Measurements from ENCODE around the gene OR6C68. TPM values are rescaled to one million over a fixed set of nuclear protein-coding genes. Genes with fewer than 3 reads are reported as not detected.

Gene OR6C68
- not detected in 2 replicates for total RNA-seq (2014; rRNA removed; shearing (Covaris generic))

DNA sequence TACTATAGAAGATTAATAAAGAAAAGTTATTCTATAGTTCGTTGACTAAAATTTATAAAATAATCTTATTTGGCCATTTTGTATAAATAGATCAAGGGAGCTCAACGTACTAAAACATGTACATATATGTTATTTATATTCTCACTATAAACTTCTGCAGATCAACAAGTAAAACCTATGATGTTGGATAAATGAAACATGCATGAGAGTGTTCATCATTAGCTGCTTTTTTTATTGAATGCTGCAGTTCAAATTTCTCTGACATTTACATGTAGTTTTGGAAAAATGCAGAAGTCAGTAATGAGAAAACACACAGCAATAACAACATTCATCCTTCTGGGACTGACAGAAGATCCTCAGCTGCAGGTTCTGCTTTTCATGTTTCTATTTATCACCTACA lies at the start of gene OR6C68:
Gene OR6C68, plus strand, starts transcription at position 301 of the 400 bp plus-strand sequence. Its CDS starts 0 bp downstream, at position 301.

DNA sequence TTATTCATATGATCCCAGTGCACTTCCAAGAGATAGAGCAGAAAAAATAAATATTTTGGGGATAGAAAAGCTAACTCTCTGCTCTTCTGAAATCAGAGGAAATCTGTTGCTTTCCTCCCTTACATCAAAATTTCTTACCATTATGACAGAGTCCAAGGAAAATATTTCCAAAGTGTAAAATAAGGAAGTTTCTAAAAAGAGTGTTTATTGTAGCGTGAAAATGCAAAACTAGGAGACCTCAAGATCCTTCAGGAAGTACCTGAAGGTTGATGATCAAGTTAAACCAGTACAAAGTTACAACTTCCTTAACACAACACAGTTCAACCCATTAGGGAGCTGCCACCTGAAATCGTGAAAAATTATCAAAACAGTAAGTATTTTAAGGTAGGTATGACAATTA lies 48.4 kb upstream of the OR6C68 start, which contains the start of gene OR6C2:
Gene OR6C2, plus strand, starts transcription at position 301 of the 400 bp plus-strand sequence. CDS start 8,138 bp downstream, outside the sequence.

DNA sequence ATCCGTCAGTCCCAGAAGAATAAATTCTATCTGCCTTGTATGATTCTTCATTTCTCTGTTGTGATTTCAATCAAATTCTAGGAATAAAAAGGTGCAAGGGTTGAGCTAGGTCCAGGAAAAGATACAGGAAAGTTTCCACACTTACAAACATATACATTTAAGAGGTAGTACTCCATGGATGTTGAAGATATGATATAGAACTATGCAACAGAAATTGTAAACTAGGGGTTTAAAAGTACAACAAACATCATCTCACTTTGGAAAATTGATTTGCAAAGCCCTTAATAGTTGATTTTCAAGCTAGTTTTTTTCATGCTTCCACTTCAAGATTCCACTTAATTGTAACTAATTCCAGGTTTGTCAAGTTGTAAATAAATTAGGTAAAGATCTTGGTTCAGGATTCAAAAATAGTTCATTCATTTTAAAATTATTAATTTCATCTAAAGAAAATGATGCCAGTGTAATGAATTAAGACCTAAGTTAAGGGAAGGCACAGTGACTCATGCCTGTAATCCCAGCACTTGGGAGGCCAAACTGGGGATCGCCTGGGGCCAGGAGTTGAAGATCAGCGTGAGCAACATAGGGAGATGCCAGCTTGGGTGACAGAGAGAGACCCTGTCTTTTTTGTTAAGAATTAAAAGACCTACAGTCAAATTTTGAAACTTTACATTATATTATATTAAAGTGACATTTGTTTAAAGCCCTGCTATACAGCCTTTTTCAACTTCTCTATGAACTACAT lies 21.9 kb upstream of the OR6C68 start, which contains the start of gene OR6C70:
Gene OR6C70, minus strand, starts transcription at position 51 of the 742 bp plus-strand sequence. Its CDS starts 0 bp downstream, at position 51.

Other genes with a start within 250 kb of the OR6C68 start
- not detected in 2 replicates for gene OR6C74, start 247.8 kb upstream of the OR6C68 start, total RNA-seq (2014; rRNA removed; shearing (Covaris generic))
- gene OR6C6, start 195.8 kb upstream of the OR6C68 start, total RNA-seq (2014; rRNA removed; shearing (Covaris generic)): not detected in 2 replicates
- not detected in 2 replicates for gene OR6C1, start 178.0 kb upstream of the OR6C68 start, total RNA-seq (2014; rRNA removed; shearing (Covaris generic))
- gene OR6C3, start 161.6 kb upstream of the OR6C68 start, total RNA-seq (2014; rRNA removed; shearing (Covaris generic)): not detected in 2 replicates
- gene OR6C75, start 129.4 kb upstream of the OR6C68 start, total RNA-seq (2014; rRNA removed; shearing (Covaris generic)): not detected in 2 replicates
- not detected in 2 replicates for gene OR6C65, start 91.8 kb upstream of the OR6C68 start, total RNA-seq (2014; rRNA removed; shearing (Covaris generic))
- not detected in 2 replicates for gene OR6C76, start 66.1 kb upstream of the OR6C68 start, total RNA-seq (2014; rRNA removed; shearing (Covaris generic))
- gene OR6C2, start 48.3 kb upstream of the OR6C68 start, total RNA-seq (2014; rRNA removed; shearing (Covaris generic)): not detected in 2 replicates
- 0.38 TPM in 1 of 2 replicates, not detected in the other for gene OR6C70, start 22.2 kb upstream of the OR6C68 start, total RNA-seq (2014; rRNA removed; shearing (Covaris generic))
- not detected in 2 replicates for gene OR6C4, start 57.2 kb downstream of the OR6C68 start, total RNA-seq (2014; rRNA removed; shearing (Covaris generic))
- not detected in 2 replicates for gene OR2AP1, start 80.1 kb downstream of the OR6C68 start, total RNA-seq (2014; rRNA removed; shearing (Covaris generic))
- gene OR10P1, start 144.5 kb downstream of the OR6C68 start, total RNA-seq (2014; rRNA removed; shearing (Covaris generic)): not detected in 2 replicates
- 6.5 and 6.9 TPM in 2 replicates for gene ITGA7, start 215.5 kb downstream of the OR6C68 start, total RNA-seq (2014; rRNA removed; shearing (Covaris generic))
- 218 and 226 TPM in 2 replicates for gene BLOC1S1, start 223.7 kb downstream of the OR6C68 start, total RNA-seq (2014; rRNA removed; shearing (Covaris generic))
- 11.8 and 14.3 TPM in 2 replicates for gene RDH5, start 228.0 kb downstream of the OR6C68 start, total RNA-seq (2014; rRNA removed; shearing (Covaris generic))
- 883 and 969 TPM in 2 replicates for gene CD63, start 236.6 kb downstream of the OR6C68 start, total RNA-seq (2014; rRNA removed; shearing (Covaris generic))

Data from A375 (cell line).